T-helper 1 cell treated with Interleukin-12 subunit alpha and Interleukin-12 subunit beta and Interleukin-4 antibody, amounts not matched to agents 30 μg/mL and 1 μg/mL, for 36 hours (primary cell): ENCODE results near the gene ORM2.
A peak's percentile ranks its signal among the peaks of the same experiment; 100 is the strongest.
"Not testable (repeated sequence)": the region's sequence is repeated elsewhere in the genome, so short reads cannot be mapped to it uniquely, and the experiment has no call there.

Experiments used
- H3K27ac Mint-ChIP-seq: one replicate; pipeline ENCODE4 v1.8.0; 2021; ENCODE audit warnings: mild to moderate bottlenecking, mixed read lengths
- H3K27me3 Mint-ChIP-seq: one replicate; pipeline ENCODE4 v1.8.0; 2021; ENCODE audit warnings: low read depth, mixed read lengths
- H3K36me3 Mint-ChIP-seq: one replicate; pipeline ENCODE4 v1.8.0; 2021; ENCODE audit warnings: low read depth, mixed read lengths
- H3K4me1 Mint-ChIP-seq: one replicate; pipeline ENCODE4 v1.8.0; 2021; ENCODE audit warnings: low read depth, mixed read lengths
- H3K4me3 Mint-ChIP-seq: one replicate; pipeline ENCODE4 v1.8.0; 2021; ENCODE audit warnings: mild to moderate bottlenecking, moderate library complexity, mixed read lengths
- H3K9me3 Mint-ChIP-seq: one replicate; pipeline ENCODE4 v1.8.0; 2021; ENCODE audit warnings: mixed read lengths

The ORM2 gene

DNA sequence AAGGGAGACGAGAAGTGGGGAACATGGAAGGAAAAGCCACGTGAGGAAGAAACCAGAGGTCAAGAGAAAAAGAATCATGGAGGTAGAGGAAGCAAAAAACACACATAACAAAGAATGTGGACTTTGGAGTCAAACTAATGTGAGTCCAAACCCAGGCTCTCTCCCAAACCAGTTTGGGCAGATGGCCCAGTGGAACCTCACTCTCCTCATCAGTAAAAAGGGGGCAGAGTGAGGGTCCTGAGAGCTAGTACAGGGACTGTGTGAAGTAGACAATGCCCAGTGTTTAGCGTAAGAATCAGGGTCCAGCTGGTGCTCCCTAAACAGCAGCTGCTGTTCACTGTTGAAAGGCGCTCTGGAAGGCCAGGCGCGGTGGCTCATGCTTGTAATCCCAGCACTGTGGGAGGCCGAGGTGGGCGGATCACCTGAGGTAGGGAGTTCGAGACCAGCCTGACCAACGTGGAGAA lies 1.3 kb upstream of the ORM2 start:
- not testable (repeated sequence) for H3K4me1 Mint-ChIP-seq, H3K4me3 Mint-ChIP-seq, H3K9me3 Mint-ChIP-seq, H3K36me3 Mint-ChIP-seq, H3K27ac Mint-ChIP-seq, H3K27me3 Mint-ChIP-seq

DNA sequence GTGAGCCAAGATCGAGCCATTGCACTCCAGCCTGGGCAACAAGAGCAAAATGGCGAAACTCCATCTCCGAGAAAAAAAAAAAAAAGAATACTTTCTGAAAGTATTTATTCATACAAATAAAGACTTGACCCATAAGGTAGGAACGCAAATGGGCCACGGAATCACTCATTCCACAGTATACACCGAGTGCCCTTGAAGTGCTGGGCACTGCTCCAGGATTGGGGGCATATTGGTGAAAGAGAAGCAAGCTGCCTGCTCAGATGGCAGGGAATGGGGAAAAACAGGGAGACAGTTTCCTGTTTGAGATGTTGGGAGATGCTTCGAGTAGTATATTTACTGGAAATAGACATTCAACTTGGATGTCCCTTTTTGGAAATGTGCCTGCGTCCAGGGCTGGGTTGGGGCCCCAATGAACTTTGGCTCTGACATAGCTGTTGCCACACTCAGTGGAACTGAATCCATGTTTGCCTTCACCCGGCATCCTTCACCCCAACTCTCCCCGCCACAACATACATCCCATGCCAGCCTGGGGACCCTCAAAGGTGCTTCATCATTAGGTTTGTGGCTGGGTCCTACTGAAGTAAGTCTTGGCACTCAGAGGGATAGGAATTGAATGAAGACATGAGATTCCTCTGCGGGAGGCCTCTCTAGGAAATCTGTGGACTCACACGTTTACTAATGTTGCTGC lies 588 bp upstream of the ORM2 start:
- H3K27me3 Mint-ChIP-seq, H3K36me3 Mint-ChIP-seq, H3K4me3 Mint-ChIP-seq, H3K27ac Mint-ChIP-seq, H3K4me1 Mint-ChIP-seq, H3K9me3 Mint-ChIP-seq: not testable (repeated sequence)

DNA sequence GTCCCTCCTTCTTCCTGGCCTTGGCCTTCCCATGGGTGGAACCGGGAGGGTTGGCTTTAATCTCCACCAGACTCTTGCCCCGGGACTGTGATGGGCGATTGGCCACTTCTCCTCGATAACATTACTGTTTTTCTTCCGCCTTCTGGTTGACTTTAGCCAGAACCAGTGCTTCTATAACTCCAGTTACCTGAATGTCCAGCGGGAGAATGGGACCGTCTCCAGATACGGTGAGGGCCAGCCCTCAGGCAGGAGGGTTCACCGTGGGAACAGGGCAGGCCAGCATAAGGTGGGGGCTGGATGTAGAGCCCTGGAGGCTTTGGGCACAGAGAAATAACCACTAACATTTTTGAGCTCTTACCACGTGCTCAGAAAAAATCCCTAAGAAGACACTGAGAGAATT lies 967 bp downstream of the ORM2 start:
- Mint-ChIP-seq H3K4me1 (peaks cover 5% of the 10 kb centered on the region), H3K27ac (no peak overlapping the region), H3K4me3 (no peak overlapping the region), H3K9me3 (peaks cover 5% of the 10 kb centered on the region), H3K36me3 (peaks cover 9% of the 10 kb centered on the region), H3K27me3 (no peaks in the 10 kb centered on the region)

DNA sequence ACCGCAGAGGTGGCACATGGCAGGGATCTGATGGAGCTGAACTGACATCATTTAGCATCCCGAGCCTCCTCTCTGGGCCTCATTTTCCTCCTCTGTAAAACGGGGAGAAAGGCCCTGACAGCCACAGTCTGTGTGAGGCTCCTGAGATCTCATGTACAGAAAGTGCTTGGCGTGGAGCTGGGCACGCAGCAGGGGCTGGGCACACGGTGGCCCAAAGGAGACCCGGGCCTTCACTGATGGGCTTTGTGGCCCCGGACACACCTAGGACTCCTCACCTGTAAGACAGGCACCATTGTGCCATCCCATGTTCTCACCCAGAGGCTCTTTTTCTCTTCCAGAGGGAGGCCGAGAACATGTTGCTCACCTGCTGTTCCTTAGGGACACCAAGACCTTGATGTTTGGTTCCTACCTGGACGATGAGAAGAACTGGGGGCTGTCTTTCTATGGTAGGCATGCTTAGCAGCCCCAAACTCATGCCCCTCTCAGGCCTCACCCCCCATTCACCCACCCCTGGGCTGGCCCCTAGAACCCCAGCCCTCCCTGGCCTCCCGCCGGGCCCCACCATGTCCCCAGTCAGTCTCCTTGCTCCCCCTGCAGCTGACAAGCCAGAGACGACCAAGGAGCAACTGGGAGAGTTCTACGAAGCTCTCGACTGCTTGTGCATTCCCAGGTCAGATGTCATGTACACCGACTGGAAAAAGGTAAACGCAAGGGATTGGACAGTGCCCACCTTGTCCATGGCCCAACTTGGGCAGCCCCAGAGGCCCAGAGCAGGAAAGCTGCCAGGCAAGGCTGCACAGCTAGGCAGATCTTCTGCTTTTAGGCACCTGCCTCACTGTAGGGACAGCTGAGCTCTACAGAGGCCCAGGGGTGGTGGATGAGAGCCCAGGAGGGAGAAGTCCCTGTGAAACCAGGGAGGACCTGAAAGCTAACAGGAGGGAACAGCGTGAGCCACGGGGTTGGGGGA lies 1.8 kb downstream of the ORM2 start:
- not testable (repeated sequence) for H3K4me1 Mint-ChIP-seq, H3K27ac Mint-ChIP-seq, H3K27me3 Mint-ChIP-seq, H3K4me3 Mint-ChIP-seq, H3K9me3 Mint-ChIP-seq
- peaks cover 18% of the 10 kb centered on the region for H3K36me3 Mint-ChIP-seq

DNA sequence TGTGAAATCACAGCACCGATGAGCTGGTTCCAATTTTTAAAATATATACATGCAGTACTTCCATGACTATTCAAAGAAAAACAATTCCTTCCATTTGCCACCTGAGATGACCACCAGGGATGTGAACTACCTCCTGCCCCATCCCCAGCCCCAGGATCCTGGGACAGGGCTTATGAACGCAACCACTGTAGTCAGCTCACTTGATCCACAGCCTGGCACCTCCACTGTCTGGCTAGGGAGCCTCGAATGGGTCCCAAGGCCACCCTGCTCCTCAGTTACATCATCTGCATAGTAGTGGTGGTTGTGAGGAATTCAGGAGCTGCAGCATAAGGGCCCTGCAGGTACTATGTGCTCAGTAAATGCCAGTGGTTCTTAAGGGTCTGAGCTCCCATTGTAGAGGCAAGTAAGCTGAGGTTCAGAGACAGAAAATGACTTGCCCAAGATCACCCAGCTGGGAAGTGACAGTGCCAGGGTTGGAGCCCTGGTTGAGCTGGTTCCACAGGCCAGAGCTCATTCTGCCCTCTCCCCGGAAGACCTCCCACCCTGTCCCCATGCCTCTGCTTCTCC lies 2.9 kb downstream of the ORM2 start:
- H3K9me3 Mint-ChIP-seq, H3K27me3 Mint-ChIP-seq, H3K4me1 Mint-ChIP-seq, H3K4me3 Mint-ChIP-seq: not testable (repeated sequence)
- Mint-ChIP-seq H3K27ac (peak overlapping the region; percentile 55), H3K36me3 (peaks cover 25% of the 10 kb centered on the region)

DNA sequence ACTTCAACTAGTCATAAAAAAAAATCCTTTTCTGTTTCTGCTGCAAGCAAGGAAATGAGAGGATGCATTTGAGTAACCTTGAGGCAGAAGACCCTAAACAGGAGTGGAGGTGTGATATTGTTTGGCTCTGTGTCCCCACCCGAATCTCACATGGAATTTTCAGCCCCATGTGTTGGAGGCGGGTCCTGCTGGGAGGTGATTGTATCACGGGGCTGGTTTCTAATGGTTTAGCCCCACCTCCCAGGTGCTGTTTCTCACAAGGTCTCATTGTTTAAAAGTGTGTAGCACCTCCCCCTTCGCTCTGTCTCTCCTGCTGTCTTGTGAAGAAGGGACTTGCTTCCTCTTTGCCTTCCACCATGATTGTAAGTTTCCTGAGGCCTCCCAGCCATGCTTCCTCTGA lies 4.0 kb downstream of the ORM2 start:
- not testable (repeated sequence) for H3K4me1 Mint-ChIP-seq, H3K27me3 Mint-ChIP-seq, H3K27ac Mint-ChIP-seq, H3K9me3 Mint-ChIP-seq, H3K4me3 Mint-ChIP-seq
- H3K36me3 Mint-ChIP-seq = peaks cover 33% of the 10 kb centered on the region

DNA sequence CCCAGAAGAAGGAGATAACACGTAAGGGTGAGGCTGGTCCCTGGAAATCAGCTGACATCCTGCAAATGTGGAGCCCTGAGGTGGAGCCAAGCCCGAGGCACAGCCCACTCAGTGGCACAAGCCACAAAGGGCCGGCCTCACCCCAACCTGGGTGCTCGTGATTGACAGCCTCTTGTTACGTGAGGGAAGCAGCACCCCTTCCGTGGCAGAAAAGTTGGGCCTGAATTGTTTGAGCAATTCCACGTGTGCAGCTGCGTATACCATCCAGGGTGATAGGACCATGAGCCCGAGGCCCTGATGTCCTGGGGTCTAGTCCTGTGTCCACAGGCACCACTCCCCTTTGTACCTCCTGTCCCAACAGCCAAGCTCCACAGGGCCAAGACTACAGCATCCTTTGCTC lies 4.8 kb downstream of the ORM2 start:
- no peak overlapping the region for H3K4me3 Mint-ChIP-seq
- H3K36me3 Mint-ChIP-seq = peaks cover 41% of the 10 kb centered on the region
- H3K27ac Mint-ChIP-seq = peak overlapping the region; percentile 38
- H3K9me3 Mint-ChIP-seq = peaks cover 5% of the 10 kb centered on the region
- no peaks in the 10 kb centered on the region for H3K27me3 Mint-ChIP-seq
- peaks cover 13% of the 10 kb centered on the region for H3K4me1 Mint-ChIP-seq

DNA sequence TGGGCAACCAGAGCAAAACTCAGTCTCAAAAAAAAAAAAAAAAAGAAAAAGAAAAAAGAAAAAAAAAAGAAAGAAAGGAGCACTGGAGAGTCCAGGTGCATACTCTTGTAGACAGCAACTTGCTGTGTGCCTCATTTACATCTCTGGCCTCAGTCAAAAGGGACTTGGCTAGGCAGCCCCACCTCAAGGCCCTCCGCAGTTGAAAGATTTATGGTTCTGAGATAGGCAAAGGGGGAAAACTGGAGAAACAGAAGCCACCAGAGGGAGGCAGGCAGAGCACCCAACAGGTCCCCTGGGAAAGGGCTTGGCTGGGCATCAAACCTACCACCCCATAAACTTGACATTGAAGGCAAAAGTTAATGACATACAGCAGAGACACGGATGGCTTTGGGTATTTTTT lies 6.1 kb downstream of the ORM2 start:
- Mint-ChIP-seq H3K9me3 (peaks cover 5% of the 10 kb centered on the region), H3K27ac (no peak overlapping the region), H3K27me3 (no peaks in the 10 kb centered on the region), H3K4me3 (no peak overlapping the region), H3K4me1 (peaks cover 16% of the 10 kb centered on the region), H3K36me3 (peaks cover 52% of the 10 kb centered on the region)

DNA sequence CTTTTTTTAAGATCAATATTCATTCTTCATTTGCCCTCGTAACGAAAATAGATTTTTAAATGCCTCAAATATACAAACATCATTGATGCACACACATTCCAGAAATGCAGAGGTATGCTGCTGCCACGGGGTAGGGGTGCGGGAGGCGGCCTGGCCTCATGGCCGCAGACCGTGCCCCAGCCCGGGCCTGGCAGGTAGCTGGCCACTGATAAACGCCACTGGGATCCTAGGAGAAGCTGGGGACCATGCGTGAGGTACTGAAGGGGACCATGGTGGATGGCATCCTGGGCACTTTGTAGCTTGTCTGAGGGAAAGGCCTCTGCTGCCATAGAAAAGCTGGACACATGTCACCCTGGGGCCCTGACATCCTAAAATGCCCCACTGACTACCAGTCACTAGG lies 6.5 kb downstream of the ORM2 start:
- Mint-ChIP-seq H3K27me3 (no peaks in the 10 kb centered on the region), H3K4me3 (no peak overlapping the region), H3K4me1 (peaks cover 16% of the 10 kb centered on the region), H3K27ac (no peak overlapping the region), H3K36me3 (peaks cover 56% of the 10 kb centered on the region), H3K9me3 (peaks cover 5% of the 10 kb centered on the region)

DNA sequence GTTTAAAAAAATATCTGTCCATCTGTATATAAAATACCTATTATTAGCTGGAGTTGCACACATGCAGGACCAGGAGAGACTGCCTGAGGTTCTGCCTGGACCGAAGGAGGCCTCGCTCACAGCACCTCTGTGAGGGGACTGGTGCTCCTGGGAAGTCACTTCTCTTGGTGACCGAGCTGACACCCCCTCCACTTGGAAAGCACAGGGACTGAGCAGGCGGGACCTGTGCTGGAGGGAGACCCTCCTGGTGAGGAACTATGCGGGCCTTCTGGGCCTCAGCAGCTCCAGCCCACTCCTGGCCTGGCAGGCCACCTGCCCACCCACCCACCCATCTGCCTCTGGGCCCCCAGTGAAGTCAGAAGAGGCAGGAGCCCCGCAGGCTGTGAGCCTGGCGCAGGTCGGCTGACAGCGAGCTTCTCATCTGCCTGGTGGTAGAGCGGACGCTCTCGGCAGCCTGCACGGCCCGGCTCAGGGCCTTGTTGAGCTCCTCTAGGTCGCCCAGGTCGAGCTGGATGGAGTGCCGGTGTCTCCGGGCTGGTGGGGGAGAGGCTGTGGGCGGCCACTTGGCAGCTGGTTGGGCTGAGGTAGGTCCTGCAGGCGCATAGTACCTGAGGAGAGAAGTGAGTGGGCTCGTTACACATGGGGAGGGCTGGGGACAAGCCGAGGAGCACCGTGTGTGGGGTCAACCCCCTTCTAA lies 7.2 kb downstream of the ORM2 start:
- no peak overlapping the region for H3K27ac Mint-ChIP-seq
- no peaks in the 10 kb centered on the region for H3K27me3 Mint-ChIP-seq
- peaks cover 5% of the 10 kb centered on the region for H3K9me3 Mint-ChIP-seq
- H3K4me3 Mint-ChIP-seq = no peak overlapping the region
- peaks cover 20% of the 10 kb centered on the region for H3K4me1 Mint-ChIP-seq
- H3K36me3 Mint-ChIP-seq = peaks cover 63% of the 10 kb centered on the region

DNA sequence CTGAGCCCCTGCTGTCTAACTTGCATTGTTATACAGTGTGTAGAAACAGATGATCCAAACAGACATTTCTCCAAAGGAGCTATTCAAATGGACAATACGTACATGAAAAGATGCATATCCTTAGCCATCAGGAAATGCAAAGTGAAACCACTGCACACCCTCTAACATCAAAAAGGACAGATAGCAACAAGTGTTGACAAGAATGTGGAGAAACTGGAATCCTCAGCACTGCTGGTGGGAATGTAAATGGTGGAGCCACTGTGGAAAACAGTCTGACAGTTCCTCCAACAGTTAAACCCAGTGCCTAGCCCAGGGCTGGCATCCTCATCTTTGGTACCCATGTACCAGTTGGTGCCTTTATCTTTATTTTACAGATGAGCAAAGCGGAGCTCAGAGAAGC lies 8.5 kb downstream of the ORM2 start:
- peaks cover 73% of the 10 kb centered on the region for H3K36me3 Mint-ChIP-seq
- H3K9me3 Mint-ChIP-seq = peaks cover 5% of the 10 kb centered on the region
- peak overlapping the region; percentile 55 for H3K27ac Mint-ChIP-seq
- no peak overlapping the region for H3K4me3 Mint-ChIP-seq
- H3K4me1 Mint-ChIP-seq = peaks cover 20% of the 10 kb centered on the region
- H3K27me3 Mint-ChIP-seq = no peaks in the 10 kb centered on the region

DNA sequence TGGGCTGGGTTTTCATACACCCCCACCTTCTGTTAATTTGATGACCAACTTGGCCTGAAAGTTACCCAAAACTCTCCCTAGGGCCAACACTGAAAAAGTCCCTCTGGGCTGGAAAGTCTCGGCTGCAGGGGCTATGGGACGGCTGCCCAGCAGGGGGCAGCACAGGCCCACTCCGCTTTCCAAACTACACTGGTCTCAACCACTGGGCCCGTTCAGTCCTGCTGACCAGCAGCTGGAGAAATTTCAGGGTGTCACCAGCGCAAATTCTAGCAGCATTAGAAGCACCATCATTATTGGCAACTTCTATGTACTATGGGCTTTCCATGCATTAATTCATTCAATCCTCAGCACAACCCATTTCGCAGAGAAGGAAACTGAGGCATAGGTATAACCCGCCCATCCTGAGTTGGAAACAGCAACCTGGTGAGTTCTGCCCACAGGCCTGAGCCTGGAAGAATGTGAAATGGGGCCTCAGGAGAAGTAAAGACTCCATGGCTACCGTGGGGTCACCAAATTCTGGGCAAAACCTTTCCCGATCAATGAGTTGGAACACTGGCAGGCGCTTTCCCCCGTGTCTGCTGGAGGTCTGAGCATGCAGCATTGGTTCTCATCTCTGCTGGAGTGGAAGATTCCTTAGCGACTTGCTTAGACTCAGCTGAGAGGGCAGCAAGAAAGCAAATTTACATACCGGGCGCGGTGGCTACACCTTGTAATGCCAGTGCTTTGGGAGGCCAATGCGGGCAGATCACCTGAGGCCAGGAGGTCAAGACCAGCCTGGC lies 9.7 kb downstream of the ORM2 start:
- H3K36me3 Mint-ChIP-seq = peaks cover 81% of the 10 kb centered on the region
- no peak overlapping the region for H3K27ac Mint-ChIP-seq
- H3K4me1 Mint-ChIP-seq = peaks cover 23% of the 10 kb centered on the region

DNA sequence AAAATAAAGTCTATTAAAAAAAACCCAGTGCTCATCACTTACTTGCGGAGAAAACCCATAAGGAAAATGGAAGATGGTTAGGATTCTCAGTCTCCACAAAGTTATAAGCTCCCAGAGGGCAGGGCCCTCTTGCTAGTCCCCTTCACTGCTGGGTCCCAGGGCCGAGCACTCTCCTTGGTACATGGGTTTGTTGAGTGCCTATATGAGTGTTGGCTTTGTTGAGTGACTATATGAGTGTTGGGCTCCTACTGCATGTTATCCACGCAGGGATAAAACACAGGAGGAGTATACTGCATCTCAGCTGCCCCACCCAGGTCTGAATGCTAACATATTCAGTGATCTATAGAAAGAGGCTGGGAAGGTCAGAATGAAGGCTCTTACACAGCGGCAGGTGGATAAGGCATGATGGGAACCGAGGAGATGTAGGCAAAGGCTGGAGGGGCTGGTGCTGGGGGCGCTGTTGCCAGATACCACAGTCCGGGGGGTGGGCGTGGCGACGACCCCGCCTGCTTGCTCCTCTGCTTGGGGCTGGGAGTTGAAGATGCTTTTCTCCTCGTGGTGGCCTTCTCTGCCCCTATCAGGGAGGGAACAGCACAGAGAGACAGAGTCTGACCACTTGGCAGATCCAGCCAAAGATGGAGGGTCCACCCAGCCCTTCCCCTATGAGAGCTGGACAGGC lies 11.6 kb downstream of the ORM2 start:
- Mint-ChIP-seq H3K9me3 (no peaks in the 10 kb centered on the region), H3K4me1 (peaks cover 26% of the 10 kb centered on the region), H3K27me3 (no peaks in the 10 kb centered on the region), H3K4me3 (no peak overlapping the region), H3K27ac (peak overlapping the region; percentile 42), H3K36me3 (peaks cover 83% of the 10 kb centered on the region)

More for the DNA sequence above, 9.7 kb downstream of the ORM2 start:
- Mint-ChIP-seq H3K27me3 (no peaks in the 10 kb centered on the region), H3K4me3 (no peak overlapping the region), H3K9me3 (peaks cover 5% of the 10 kb centered on the region)
